Osteocyte (in vitro differentiated cells): ENCODE measurements around the gene LIMK2. TPM values are rescaled to one million over a fixed set of nuclear protein-coding genes. Genes with fewer than 3 reads are reported as not detected.

Source experiments
- DNase-seq: peaks from one replicate; pipeline ENCODE4 v3.0.0; 2021; ENCODE audit warnings: mixed read lengths; ENCODE audit not compliant: unreplicated experiment; ENCODE audit errors: extremely low spot score
- H3K27ac Mint-ChIP-seq: one replicate; pipeline ENCODE4 v1.8.0; 2021; ENCODE audit warnings: mild to moderate bottlenecking, mixed read lengths; ENCODE audit not compliant: unreplicated experiment
- H3K27me3 Mint-ChIP-seq: one replicate; pipeline ENCODE4 v1.8.0; 2021; ENCODE audit warnings: mixed read lengths; ENCODE audit not compliant: unreplicated experiment
- H3K36me3 Mint-ChIP-seq: one replicate; pipeline ENCODE4 v1.8.0; 2021; ENCODE audit warnings: mixed read lengths; ENCODE audit not compliant: unreplicated experiment
- H3K4me1 Mint-ChIP-seq: one replicate; pipeline ENCODE4 v1.8.0; 2021; ENCODE audit warnings: mixed read lengths; ENCODE audit not compliant: unreplicated experiment
- H3K4me3 Mint-ChIP-seq: one replicate; pipeline ENCODE4 v1.8.0; 2021; ENCODE audit warnings: mild to moderate bottlenecking, moderate library complexity, mixed read lengths; ENCODE audit not compliant: unreplicated experiment
- H3K9me3 Mint-ChIP-seq: one replicate; pipeline ENCODE4 v1.8.0; 2021; ENCODE audit warnings: mixed read lengths; ENCODE audit not compliant: unreplicated experiment
- total RNA-seq: library from RNA; stranded (reverse); gene quantifications from 2 replicates; pipeline ENCODE4 v1.2.1, GENCODE V29; 2021
- TF ChIP-seq, protein P1 (sequence below): fragments of 200-600 bp; sonication (generic); IDR thresholded peaks from 2 replicates; pipeline ENCODE4 v1.5.0; 2021; ENCODE audit warnings: antibody characterized with exemption, mild to moderate bottlenecking, moderate library complexity

The LIMK2 gene
- total RNA-seq, 1 donor from 2014 or later, result 49.8 TPM

DNA sequence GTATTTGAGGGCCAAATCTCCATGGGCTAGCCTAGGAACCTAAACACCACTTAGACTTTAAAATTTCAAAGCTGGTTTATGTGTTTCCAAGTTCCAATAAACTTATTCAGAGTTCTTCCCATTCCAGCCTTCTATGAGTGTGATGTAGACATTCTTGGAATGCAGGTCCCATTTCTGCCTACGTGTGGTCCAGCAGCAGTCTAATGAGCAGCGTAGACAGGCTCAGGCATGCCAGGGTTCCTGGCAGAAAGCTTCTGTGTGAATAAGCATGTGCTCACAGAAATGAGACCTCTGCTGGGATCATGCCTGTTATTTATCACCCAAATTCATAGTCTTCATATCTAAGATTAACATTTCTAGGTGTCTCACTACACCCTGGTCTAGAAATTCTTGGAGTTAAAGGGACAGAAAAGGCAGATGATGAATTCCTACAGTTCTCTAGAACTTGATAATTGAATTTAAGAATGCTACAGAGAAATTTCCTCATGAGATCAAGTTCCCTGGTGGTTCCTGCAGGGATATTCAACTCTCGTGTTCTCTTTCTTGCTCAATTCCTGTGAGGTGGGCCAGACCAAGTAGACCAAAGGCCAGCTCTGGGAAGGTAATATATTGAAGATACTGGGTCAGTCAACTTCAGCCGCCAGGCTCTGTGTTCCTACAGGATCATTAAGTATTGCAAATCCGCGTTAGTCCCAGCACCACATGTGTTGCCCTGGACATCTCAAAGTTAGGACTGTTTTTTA is 34.5 kb upstream of the LIMK2 start:
- TF ChIP-seq, protein P1, sequence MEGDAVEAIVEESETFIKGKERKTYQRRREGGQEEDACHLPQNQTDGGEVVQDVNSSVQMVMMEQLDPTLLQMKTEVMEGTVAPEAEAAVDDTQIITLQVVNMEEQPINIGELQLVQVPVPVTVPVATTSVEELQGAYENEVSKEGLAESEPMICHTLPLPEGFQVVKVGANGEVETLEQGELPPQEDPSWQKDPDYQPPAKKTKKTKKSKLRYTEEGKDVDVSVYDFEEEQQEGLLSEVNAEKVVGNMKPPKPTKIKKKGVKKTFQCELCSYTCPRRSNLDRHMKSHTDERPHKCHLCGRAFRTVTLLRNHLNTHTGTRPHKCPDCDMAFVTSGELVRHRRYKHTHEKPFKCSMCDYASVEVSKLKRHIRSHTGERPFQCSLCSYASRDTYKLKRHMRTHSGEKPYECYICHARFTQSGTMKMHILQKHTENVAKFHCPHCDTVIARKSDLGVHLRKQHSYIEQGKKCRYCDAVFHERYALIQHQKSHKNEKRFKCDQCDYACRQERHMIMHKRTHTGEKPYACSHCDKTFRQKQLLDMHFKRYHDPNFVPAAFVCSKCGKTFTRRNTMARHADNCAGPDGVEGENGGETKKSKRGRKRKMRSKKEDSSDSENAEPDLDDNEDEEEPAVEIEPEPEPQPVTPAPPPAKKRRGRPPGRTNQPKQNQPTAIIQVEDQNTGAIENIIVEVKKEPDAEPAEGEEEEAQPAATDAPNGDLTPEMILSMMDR, result no peak
- DNase-seq, result no peak
- H3K4me3 Mint-ChIP-seq, result no peak overlapping the region
- peak overlapping the region; percentile 41 for H3K27ac Mint-ChIP-seq
- H3K4me1 Mint-ChIP-seq, result peaks cover 19% of the 10 kb centered on the region
- H3K9me3 Mint-ChIP-seq, result no peaks in the 10 kb centered on the region
- peaks cover 8% of the 10 kb centered on the region for H3K36me3 Mint-ChIP-seq
- H3K27me3 Mint-ChIP-seq, result no peaks in the 10 kb centered on the region

DNA sequence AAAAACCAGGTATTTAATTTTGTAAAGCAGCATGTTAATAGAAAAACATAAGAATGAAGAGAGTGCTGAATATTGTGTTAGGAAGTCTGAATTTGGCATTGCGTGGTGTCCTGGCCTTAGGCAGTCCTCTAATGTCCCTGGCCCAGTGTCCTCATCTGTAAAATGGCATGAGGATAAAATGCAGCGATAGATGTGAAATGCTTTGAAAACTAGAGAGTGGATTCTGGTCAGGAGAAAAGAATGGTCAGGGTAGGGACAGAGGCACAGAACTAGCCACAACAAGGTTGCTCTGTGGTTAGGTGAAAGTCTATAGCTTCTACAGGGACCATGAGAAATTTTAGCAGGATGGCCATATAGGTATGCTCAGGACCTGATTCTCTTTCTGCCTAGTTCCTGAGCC is 33.2 kb upstream of the LIMK2 start:
- peaks cover 7% of the 10 kb centered on the region for H3K4me1 Mint-ChIP-seq
- DNase-seq, result no peak
- H3K4me3 Mint-ChIP-seq, result no peak overlapping the region
- no peaks in the 10 kb centered on the region for H3K9me3 Mint-ChIP-seq
- H3K27me3 Mint-ChIP-seq, result no peaks in the 10 kb centered on the region
- H3K27ac Mint-ChIP-seq, result no peak overlapping the region
- TF ChIP-seq, protein P1, result no peak
- peaks cover 8% of the 10 kb centered on the region for H3K36me3 Mint-ChIP-seq

DNA sequence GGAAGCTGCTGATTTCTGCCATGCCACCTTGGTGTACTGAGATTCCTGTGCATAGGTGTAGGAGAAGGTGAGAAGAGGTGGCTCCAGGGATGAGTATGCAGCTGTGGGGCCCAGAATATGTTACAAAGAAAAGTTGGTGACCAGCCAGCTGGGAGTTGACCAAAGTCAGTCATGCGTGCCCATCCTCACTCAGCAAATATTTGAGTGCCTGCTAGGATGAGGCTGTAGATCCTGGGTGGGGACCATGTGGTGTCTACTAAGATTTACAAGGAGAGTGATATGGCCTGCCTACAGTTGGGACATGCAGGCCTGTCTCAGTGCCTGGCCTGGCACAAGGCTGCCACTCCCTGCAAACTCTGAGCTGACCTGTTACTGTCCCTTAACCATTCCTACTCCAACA is 32.8 kb upstream of the LIMK2 start:
- H3K4me3 Mint-ChIP-seq, result no peak overlapping the region
- TF ChIP-seq, protein P1, result no peak
- peaks cover 6% of the 10 kb centered on the region for H3K4me1 Mint-ChIP-seq
- DNase-seq, result no peak
- no peaks in the 10 kb centered on the region for H3K9me3 Mint-ChIP-seq
- H3K27me3 Mint-ChIP-seq, result no peaks in the 10 kb centered on the region
- no peak overlapping the region for H3K27ac Mint-ChIP-seq
- peaks cover 8% of the 10 kb centered on the region for H3K36me3 Mint-ChIP-seq

DNA sequence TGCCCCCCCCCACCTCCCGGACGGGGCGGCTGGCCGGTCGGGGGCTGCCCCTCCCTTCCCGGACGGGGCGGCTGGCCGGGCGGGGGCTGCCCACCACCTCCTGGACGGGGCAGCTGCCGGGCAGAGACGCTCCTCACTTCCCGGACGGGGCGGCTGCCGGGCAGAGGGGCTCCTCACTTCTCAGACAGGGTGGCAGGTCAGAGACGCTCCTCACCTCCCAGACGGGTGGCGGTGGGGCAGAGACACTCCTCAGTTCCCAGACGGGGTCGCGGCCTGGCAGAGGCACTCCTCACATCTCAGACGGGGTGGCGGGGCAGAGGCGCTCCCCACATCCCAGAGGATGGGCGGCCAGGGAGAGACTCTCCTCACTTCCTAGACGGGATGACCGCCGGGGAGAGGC is 28.1 kb upstream of the LIMK2 start:
- TF ChIP-seq, protein P1, result no peak
- Mint-ChIP-seq H3K27me3 (no peaks in the 10 kb centered on the region), H3K27ac (no peak overlapping the region), H3K9me3 (no peaks in the 10 kb centered on the region), H3K4me1 (no peaks in the 10 kb centered on the region), H3K4me3 (no peak overlapping the region), H3K36me3 (peaks cover 10% of the 10 kb centered on the region)
- DNase-seq, result no peak

DNA sequence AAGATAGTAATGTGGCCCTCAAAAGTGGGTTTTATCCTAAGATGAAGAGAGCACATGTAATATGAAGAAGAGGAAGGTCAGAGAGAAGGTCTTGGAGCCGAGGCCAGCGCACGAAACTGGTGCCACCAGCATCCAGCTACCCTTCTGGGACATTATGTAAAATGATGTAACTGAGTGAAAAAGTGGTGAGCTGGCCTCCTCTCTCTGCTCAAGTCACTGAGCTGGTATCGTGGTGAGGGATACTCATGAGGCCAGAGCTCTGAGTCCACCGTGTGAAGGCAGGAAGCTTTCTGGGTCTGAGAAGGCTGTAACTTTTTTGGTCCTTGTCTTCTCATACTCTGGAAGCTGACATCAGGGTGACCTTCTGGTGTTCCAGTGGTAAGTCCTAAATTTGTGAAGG is 27.0 kb upstream of the LIMK2 start:
- Mint-ChIP-seq H3K4me1 (no peaks in the 10 kb centered on the region), H3K27me3 (no peaks in the 10 kb centered on the region), H3K27ac (no peak overlapping the region), H3K36me3 (peaks cover 12% of the 10 kb centered on the region), H3K4me3 (no peak overlapping the region), H3K9me3 (no peaks in the 10 kb centered on the region)
- DNase-seq, result no peak
- TF ChIP-seq, protein P1, result no peak
